ENCODE data around the gene GREB1.

Gene GREB1

DNA sequence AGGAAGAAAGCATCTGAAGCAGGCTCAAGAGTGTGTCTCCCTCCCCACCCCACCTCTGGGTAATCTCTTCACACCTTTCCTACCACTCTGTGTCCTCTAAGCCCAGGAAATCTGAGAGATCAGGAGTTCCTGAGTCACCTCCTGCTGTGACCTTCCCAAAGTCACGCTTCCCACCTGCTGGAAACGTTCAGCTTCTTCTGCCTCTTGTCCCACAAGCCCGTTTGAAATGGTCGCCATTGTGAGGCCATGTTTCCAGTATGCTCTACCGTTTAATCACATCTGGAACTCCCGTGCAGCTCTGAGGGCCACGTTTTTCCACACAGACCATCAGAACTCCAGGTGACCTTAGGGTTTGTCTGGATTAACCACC lies 25.9 kb downstream of the GREB1 start:
- POLR2A ChIA-PET, result no interaction called here
- no peak overlapping the region for H3K27ac ChIP-seq (ENCODE audit: insufficient read depth in 1 of 2, low read depth in 1 of 2, low read length in 2 of 2, poor library complexity in 1 of 2, severe bottlenecking in 2 of 2)
- peaks cover 0 to 6% (median 2%) of the 10 kb centered on the region in 4 experiments for H3K4me1 ChIP-seq (ENCODE audit: control extremely low read depth in 1 of 4, control insufficient read depth in 4 of 4, insufficient read depth in 4 of 4, low read length in 3 of 4)
- H3K9me3 ChIP-seq (ENCODE audit: control extremely low read depth in 1 of 5, control insufficient read depth in 4 of 5, insufficient read depth in 2 of 5, low read depth in 1 of 5, low read length in 4 of 5), result no peaks in the 10 kb centered on the region
- 84% methylated on average over 7 of the region's 7 CpGs for WGBS (ENCODE audit: insufficient coverage)
- DNase-seq, result no peak
- H3K36me3 ChIP-seq (ENCODE audit: control insufficient read depth in 4 of 4, insufficient read depth in 4 of 4, low read length in 3 of 4), result no peaks in the 10 kb centered on the region
- H3K27me3 ChIP-seq (replicated peaks in 2 of 5; ENCODE audit: control insufficient read depth in 4 of 5, insufficient read depth in 5 of 5, low read length in 4 of 5), result peaks cover 0 to 18% (median 14%) of the 10 kb centered on the region in 5 experiments
- H3K4me3 ChIP-seq (ENCODE audit: control insufficient read depth in 1 of 7, extremely low read depth in 1 of 7, insufficient read depth in 4 of 7, low read depth in 2 of 7, low read length in 6 of 7), result no peak overlapping the region
- CTCF ChIA-PET, result interaction anchor here (0.8 kb wide), 1 partner anchor 1371 kb away, joined by 3 read pairs; no protein-coding TSS in a partner anchor

GRCh38 chr2:11560806-11561205 lies 27.0 kb downstream of the GREB1 start:
- H3K4me1 ChIP-seq (ENCODE audit: control extremely low read depth in 1 of 4, control insufficient read depth in 4 of 4, insufficient read depth in 4 of 4, low read length in 3 of 4), result peaks cover 0 to 6% (median 2%) of the 10 kb centered on the region in 4 experiments
- H3K36me3 ChIP-seq (ENCODE audit: control insufficient read depth in 4 of 4, insufficient read depth in 4 of 4, low read length in 3 of 4), result no peaks in the 10 kb centered on the region
- ChIA-PET CTCF (no interaction called here), POLR2A (no interaction called here)
- peaks cover 0 to 16% (median 12%) of the 10 kb centered on the region in 5 experiments for H3K27me3 ChIP-seq (replicated peaks in 2 of 5; ENCODE audit: control insufficient read depth in 4 of 5, insufficient read depth in 5 of 5, low read length in 4 of 5)
- WGBS (ENCODE audit: insufficient coverage), result 100% methylated on average over 2 of the region's 3 CpGs
- DNase-seq, result no peak
- H3K27ac ChIP-seq (ENCODE audit: insufficient read depth in 1 of 2, low read depth in 1 of 2, low read length in 2 of 2, poor library complexity in 1 of 2, severe bottlenecking in 2 of 2), result no peak overlapping the region
- no peak overlapping the region for H3K4me3 ChIP-seq (ENCODE audit: control insufficient read depth in 1 of 7, extremely low read depth in 1 of 7, insufficient read depth in 4 of 7, low read depth in 2 of 7, low read length in 6 of 7)
- H3K9me3 ChIP-seq (ENCODE audit: control extremely low read depth in 1 of 5, control insufficient read depth in 4 of 5, insufficient read depth in 2 of 5, low read depth in 1 of 5, low read length in 4 of 5), result no peaks in the 10 kb centered on the region

DNA sequence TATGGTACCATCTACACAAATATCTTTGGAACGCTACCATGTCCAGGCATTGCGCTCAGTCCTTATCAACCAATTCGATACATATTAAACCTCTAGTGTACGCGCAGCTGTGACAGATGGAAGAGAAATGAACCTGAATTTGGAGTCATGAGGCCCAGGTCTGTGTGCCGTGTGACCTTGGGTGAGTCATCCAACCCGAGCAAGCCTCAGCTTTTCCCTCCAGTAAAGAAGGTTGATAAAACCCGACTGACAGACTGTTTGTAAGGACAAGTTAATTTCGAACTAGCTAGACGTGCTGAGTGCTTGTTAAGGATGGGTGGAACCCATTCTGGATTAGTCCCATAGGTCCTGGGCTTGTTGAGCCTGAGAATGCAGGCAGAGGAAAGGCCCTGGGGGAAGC lies 28.2 kb downstream of the GREB1 start:
- Histone ChIP-seq H3K4me3 (ENCODE audit: control insufficient read depth in 1 of 7, extremely low read depth in 1 of 7, insufficient read depth in 4 of 7, low read depth in 2 of 7, low read length in 6 of 7) (no peak overlapping the region), H3K27me3 (replicated peaks in 2 of 5; ENCODE audit: control insufficient read depth in 4 of 5, insufficient read depth in 5 of 5, low read length in 4 of 5) (peaks cover 0 to 12% (median 8%) of the 10 kb centered on the region in 5 experiments), H3K4me1 (ENCODE audit: control extremely low read depth in 1 of 4, control insufficient read depth in 4 of 4, insufficient read depth in 4 of 4, low read length in 3 of 4) (no peaks in the 10 kb centered on the region), H3K36me3 (ENCODE audit: control insufficient read depth in 4 of 4, insufficient read depth in 4 of 4, low read length in 3 of 4) (no peaks in the 10 kb centered on the region), H3K27ac (ENCODE audit: insufficient read depth in 1 of 2, low read depth in 1 of 2, low read length in 2 of 2, poor library complexity in 1 of 2, severe bottlenecking in 2 of 2) (no peak overlapping the region), H3K9me3 (ENCODE audit: control extremely low read depth in 1 of 5, control insufficient read depth in 4 of 5, insufficient read depth in 2 of 5, low read depth in 1 of 5, low read length in 4 of 5) (no peaks in the 10 kb centered on the region)
- ChIA-PET POLR2A (no interaction called here), CTCF (interaction anchor here (0.8 kb wide), 1 partner anchor 21 kb away, joined by 3 read pairs; no protein-coding TSS in a partner anchor)
- 99% methylated on average over 7 of the region's 10 CpGs for WGBS (ENCODE audit: insufficient coverage)
- DNase-seq, result no peak

DNA sequence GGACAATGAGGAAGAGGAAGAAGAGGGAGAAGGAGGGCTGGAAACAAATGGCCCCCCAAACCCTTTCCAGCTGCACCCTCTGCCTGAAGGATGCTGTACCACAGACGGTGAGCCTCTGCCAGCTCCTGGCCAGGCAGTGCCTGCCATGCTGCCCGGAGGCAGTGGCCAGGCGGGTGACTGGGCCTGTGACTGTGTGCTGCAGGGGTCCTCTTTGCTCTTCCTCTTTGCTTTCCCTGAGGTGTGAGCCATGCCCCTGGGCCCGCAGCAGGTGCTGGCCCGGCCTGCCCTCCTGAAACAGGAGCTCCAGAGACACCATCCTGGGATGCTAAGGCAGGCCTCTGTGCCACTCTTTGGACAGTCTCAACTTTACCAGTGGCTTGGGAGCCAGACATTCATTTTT lies 28.6 kb downstream of the GREB1 start:
- Histone ChIP-seq H3K27me3 (replicated peaks in 2 of 5; ENCODE audit: control insufficient read depth in 4 of 5, insufficient read depth in 5 of 5, low read length in 4 of 5) (peaks cover 0 to 11% (median 7%) of the 10 kb centered on the region in 5 experiments), H3K36me3 (ENCODE audit: control insufficient read depth in 4 of 4, insufficient read depth in 4 of 4, low read length in 3 of 4) (no peaks in the 10 kb centered on the region), H3K27ac (ENCODE audit: insufficient read depth in 1 of 2, low read depth in 1 of 2, low read length in 2 of 2, poor library complexity in 1 of 2, severe bottlenecking in 2 of 2) (no peak overlapping the region), H3K9me3 (ENCODE audit: control extremely low read depth in 1 of 5, control insufficient read depth in 4 of 5, insufficient read depth in 2 of 5, low read depth in 1 of 5, low read length in 4 of 5) (no peaks in the 10 kb centered on the region), H3K4me3 (ENCODE audit: control insufficient read depth in 1 of 7, extremely low read depth in 1 of 7, insufficient read depth in 4 of 7, low read depth in 2 of 7, low read length in 6 of 7) (no peak overlapping the region), H3K4me1 (ENCODE audit: control extremely low read depth in 1 of 4, control insufficient read depth in 4 of 4, insufficient read depth in 4 of 4, low read length in 3 of 4) (no peaks in the 10 kb centered on the region)
- no peak for DNase-seq
- 96% methylated on average over 4 of the region's 5 CpGs for WGBS (ENCODE audit: insufficient coverage)
- ChIA-PET POLR2A (no interaction called here), CTCF (no interaction called here)

GRCh38 chr2:11563784-11564666 lies 30.2 kb downstream of the GREB1 start:
- H3K27me3 ChIP-seq (replicated peaks in 2 of 5; ENCODE audit: control insufficient read depth in 4 of 5, insufficient read depth in 5 of 5, low read length in 4 of 5), result peaks cover 0 to 8% (median 0%) of the 10 kb centered on the region in 5 experiments

DNA sequence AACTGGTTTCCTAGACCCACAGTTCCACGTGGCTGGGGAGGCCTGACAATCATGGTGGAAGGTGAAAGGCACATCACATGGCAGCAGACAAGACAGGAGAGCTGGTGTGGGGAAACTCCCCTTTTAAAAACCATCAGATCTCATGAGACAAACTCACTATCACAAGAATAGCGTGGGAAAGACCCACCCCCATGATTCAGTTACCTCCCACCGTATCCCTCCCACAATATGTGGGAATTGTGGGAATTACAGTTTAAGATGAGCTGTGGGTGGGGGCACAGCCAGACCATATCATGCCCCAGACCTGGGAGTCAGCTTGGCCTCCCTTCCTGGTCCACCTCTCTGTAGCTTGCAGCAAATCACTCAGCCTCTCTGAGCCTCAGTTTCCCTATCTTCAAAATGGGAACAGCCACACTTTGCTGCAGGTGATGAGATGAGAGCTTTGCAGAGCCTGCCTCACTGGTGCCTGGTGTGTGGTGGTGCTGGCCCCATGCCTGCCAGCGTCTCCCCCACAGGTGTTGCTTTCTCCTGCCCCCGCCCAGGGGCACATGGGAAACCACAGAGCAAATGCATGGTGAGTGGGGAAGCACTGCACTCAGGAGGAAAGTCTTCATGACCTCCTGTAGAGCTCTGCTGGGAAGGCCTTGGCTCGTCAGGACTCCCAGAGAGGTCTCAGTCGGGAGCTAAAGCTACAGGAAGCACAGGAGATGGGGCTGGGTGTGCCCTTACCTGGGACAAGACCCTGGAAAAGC lies 31.1 kb downstream of the GREB1 start:
- Histone ChIP-seq H3K4me1 (ENCODE audit: control extremely low read depth in 1 of 4, control insufficient read depth in 4 of 4, insufficient read depth in 4 of 4, low read length in 3 of 4) (no peaks in the 10 kb centered on the region), H3K36me3 (ENCODE audit: control insufficient read depth in 4 of 4, insufficient read depth in 4 of 4, low read length in 3 of 4) (no peaks in the 10 kb centered on the region), H3K9me3 (ENCODE audit: control extremely low read depth in 1 of 5, control insufficient read depth in 4 of 5, insufficient read depth in 2 of 5, low read depth in 1 of 5, low read length in 4 of 5) (no peaks in the 10 kb centered on the region), H3K27me3 (replicated peaks in 2 of 5; ENCODE audit: control insufficient read depth in 4 of 5, insufficient read depth in 5 of 5, low read length in 4 of 5) (peaks cover 0 to 3% (median 0%) of the 10 kb centered on the region in 5 experiments), H3K27ac (ENCODE audit: insufficient read depth in 1 of 2, low read depth in 1 of 2, low read length in 2 of 2, poor library complexity in 1 of 2, severe bottlenecking in 2 of 2) (no peak overlapping the region), H3K4me3 (ENCODE audit: control insufficient read depth in 1 of 7, extremely low read depth in 1 of 7, insufficient read depth in 4 of 7, low read depth in 2 of 7, low read length in 6 of 7) (no peak overlapping the region)
- POLR2A ChIA-PET, result no interaction called here
- CTCF ChIA-PET, result interaction anchor here (1.2 to 1.3 kb wide), 2 partner anchors 11 to 18 kb away, joined by 5 to 6 read pairs; no protein-coding TSS in a partner anchor
- 90% methylated on average over 4 of the region's 7 CpGs for WGBS (ENCODE audit: insufficient coverage)
- no peak for DNase-seq

More at GRCh38 chr2:11563784-11564666, 30.2 kb downstream of the GREB1 start:
- no peaks in the 10 kb centered on the region for H3K36me3 ChIP-seq (ENCODE audit: control insufficient read depth in 4 of 4, insufficient read depth in 4 of 4, low read length in 3 of 4)
- no peaks in the 10 kb centered on the region for H3K4me1 ChIP-seq (ENCODE audit: control extremely low read depth in 1 of 4, control insufficient read depth in 4 of 4, insufficient read depth in 4 of 4, low read length in 3 of 4)
- no peak overlapping the region for H3K4me3 ChIP-seq (ENCODE audit: control insufficient read depth in 1 of 7, extremely low read depth in 1 of 7, insufficient read depth in 4 of 7, low read depth in 2 of 7, low read length in 6 of 7)
- no peak overlapping the region for H3K27ac ChIP-seq (ENCODE audit: insufficient read depth in 1 of 2, low read depth in 1 of 2, low read length in 2 of 2, poor library complexity in 1 of 2, severe bottlenecking in 2 of 2)
- no peaks in the 10 kb centered on the region for H3K9me3 ChIP-seq (ENCODE audit: control extremely low read depth in 1 of 5, control insufficient read depth in 4 of 5, insufficient read depth in 2 of 5, low read depth in 1 of 5, low read length in 4 of 5)
- no peak for DNase-seq
- POLR2A ChIA-PET, result no interaction called here
- 97% methylated on average over 8 of the region's 8 CpGs for WGBS (ENCODE audit: insufficient coverage)
- CTCF ChIA-PET, result interaction anchor here (1.1 to 1.4 kb wide), 2 partner anchors 19 to 86 kb away, joined by 3 to 4 read pairs; no protein-coding TSS in a partner anchor

DNA sequence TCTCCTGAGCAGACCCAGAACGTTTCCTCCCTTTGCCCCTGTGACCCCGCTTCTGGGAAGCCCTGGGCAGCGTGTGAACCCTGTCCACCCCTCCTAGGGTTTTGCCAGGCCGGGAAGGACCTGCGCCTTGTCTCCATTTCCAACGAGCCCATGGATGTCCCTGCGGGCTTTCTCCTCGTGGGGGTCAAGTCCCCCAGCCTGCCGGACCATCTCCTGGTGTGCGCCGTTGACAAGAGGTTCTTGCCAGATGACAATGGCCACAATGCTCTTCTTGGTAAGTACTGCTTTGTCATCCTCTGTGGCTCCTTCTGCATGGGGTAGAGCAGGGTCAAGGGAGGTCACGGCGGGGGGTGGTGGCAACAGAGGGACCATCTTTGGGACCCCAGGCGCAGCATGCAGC lies 32.5 kb downstream of the GREB1 start:
- 88% methylated on average over 11 of the region's 14 CpGs for WGBS (ENCODE audit: insufficient coverage)

More for the DNA sequence above, 32.5 kb downstream of the GREB1 start:
- no peak overlapping the region for H3K4me3 ChIP-seq (ENCODE audit: control insufficient read depth in 1 of 7, extremely low read depth in 1 of 7, insufficient read depth in 4 of 7, low read depth in 2 of 7, low read length in 6 of 7)
- H3K4me1 ChIP-seq (ENCODE audit: control extremely low read depth in 1 of 4, control insufficient read depth in 4 of 4, insufficient read depth in 4 of 4, low read length in 3 of 4), result no peaks in the 10 kb centered on the region
- H3K27me3 ChIP-seq (replicated peaks in 2 of 5; ENCODE audit: control insufficient read depth in 4 of 5, insufficient read depth in 5 of 5, low read length in 4 of 5), result peaks cover 0 to 3% (median 0%) of the 10 kb centered on the region in 5 experiments
- no peaks in the 10 kb centered on the region for H3K9me3 ChIP-seq (ENCODE audit: control extremely low read depth in 1 of 5, control insufficient read depth in 4 of 5, insufficient read depth in 2 of 5, low read depth in 1 of 5, low read length in 4 of 5)
- ChIA-PET POLR2A (no interaction called here), CTCF (interaction anchor here (2.1 kb wide), 1 partner anchor 17 kb away, joined by 9 read pairs; no protein-coding TSS in a partner anchor)
- H3K27ac ChIP-seq (ENCODE audit: insufficient read depth in 1 of 2, low read depth in 1 of 2, low read length in 2 of 2, poor library complexity in 1 of 2, severe bottlenecking in 2 of 2), result no peak overlapping the region
- DNase-seq, result no peak
- no peaks in the 10 kb centered on the region for H3K36me3 ChIP-seq (ENCODE audit: control insufficient read depth in 4 of 4, insufficient read depth in 4 of 4, low read length in 3 of 4)
